ENCODE measurements around the gene MRPS18B.
A peak's percentile ranks its signal among the peaks of the same experiment; 100 is the strongest.

The MRPS18B gene

DNA sequence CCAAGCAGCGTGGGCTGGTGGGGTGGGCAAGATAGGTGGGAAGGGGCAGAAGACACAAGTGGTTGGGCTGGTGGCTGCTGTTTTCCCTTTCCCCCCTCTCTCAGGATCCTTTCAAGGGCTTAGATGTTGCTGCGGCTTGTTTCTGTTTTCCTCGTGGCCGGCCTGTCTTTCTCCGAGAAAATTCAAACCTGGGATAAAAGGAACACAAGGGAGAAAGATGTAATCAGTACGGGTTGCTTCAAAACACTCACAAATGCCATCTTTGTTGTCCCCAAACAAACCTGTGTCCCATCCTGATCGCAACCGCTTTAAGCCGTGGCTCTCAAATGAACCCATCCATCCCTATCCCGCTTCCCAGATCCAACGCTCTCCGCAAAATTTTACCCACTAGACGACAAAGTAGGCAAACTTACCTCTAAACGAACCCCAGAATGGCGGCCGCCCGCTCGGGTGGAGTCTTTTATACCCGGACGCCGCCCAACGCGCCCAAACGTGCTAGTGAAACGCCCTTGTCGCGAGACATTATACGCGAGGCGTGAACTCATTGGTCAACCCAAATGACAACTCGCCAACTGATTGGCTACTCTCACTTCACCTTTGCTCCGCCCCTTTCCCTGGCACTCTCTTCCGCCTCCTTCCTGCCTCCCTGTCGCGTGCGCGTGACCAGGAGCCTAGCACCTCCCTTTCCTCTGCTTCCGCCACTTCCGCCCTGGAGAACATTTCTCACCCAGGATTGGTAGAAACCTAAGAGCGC lies 652 bp upstream of the MRPS18B start, which contains the start of gene PPP1R10:
PPP1R10 (minus strand) TSS at position 433 of the 754 bp plus-strand sequence. CDS start 7,299 bp downstream, outside the sequence.
- peak; percentile 100 for DNase-seq (ENCODE audit: low read depth)
- peak within 1 kb of the TSS; percentile 90 for H3K4me3 ChIP-seq (ENCODE audit: low read depth, low read length)
- TF ChIP-seq, protein P1, sequence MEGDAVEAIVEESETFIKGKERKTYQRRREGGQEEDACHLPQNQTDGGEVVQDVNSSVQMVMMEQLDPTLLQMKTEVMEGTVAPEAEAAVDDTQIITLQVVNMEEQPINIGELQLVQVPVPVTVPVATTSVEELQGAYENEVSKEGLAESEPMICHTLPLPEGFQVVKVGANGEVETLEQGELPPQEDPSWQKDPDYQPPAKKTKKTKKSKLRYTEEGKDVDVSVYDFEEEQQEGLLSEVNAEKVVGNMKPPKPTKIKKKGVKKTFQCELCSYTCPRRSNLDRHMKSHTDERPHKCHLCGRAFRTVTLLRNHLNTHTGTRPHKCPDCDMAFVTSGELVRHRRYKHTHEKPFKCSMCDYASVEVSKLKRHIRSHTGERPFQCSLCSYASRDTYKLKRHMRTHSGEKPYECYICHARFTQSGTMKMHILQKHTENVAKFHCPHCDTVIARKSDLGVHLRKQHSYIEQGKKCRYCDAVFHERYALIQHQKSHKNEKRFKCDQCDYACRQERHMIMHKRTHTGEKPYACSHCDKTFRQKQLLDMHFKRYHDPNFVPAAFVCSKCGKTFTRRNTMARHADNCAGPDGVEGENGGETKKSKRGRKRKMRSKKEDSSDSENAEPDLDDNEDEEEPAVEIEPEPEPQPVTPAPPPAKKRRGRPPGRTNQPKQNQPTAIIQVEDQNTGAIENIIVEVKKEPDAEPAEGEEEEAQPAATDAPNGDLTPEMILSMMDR (conservative IDR thresholded peaks at IDR 0.05; ENCODE audit: low read depth, low read length): no peak

DNA sequence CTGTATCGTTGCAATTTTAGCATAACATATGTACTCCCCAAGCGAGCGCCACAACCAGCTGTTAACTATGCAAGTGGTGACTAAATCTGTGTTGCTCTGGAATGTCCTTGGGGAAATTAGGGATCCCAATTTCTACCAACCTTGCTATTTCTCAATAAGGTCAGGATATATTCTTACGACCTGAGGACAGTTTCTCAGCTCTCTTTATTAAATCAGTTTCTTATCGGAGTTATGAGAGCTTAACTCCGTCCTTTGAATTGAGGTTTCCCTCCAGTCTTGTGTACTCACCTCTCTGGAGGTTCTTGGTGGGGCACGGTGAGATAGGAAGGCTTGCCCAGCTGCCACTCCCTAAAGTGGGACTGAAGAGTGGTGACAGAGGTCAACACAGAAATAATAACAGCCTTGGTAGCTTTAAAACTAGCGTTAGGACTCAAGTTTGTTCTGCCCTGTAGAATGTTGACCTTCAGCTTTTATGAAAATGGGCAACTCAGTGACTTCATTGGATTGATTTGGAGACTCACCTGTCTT lies 694 bp downstream of the MRPS18B start:
- peak; percentile 25 for DNase-seq (ENCODE audit: low read depth)
- TF ChIP-seq, protein P1 (conservative IDR thresholded peaks at IDR 0.05; ENCODE audit: low read depth, low read length): no peak
- H3K4me3 ChIP-seq (ENCODE audit: low read depth, low read length): peak overlapping the region; percentile 72

DNA sequence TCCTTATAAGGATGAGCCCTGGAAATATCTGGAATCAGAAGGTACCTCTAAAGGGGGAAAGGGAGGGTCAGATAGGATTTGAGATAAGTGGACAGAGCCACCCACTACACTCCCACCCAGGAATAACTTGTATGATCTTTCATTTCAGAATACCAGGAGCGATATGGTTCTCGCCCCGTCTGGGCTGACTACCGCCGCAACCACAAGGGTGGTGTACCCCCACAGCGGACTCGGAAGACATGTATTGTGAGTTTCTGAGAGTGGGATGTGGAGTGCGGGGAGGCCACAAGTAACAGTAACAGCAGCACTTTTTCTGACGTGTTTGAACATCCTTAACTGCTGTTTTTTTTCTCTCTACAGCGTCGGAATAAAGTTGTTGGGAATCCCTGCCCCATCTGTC lies 1.9 kb downstream of the MRPS18B start:
- no peak overlapping the region for H3K4me3 ChIP-seq (ENCODE audit: low read depth, low read length)
- no peak for DNase-seq (ENCODE audit: low read depth)
- TF ChIP-seq, protein P1 (conservative IDR thresholded peaks at IDR 0.05; ENCODE audit: low read depth, low read length): no peak

DNA sequence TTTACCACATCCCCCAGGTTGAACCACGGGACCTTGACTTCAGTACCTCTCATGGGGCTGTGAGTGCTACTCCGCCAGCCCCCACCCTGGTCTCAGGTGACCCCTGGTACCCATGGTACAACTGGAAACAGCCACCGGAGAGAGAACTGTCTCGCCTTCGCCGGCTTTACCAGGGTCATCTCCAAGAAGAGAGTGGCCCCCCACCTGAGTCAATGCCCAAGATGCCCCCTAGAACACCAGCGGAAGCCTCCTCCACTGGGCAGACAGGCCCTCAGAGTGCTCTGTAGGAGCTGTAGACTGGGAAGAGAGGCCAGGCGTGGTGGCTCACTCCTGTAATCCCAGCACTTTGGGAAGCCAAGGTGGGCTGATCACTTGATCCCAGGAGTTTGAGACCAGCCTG lies 7.9 kb downstream of the MRPS18B start:
- TF ChIP-seq, protein P1 (conservative IDR thresholded peaks at IDR 0.05; ENCODE audit: low read depth, low read length): no peak
- H3K4me3 ChIP-seq (ENCODE audit: low read depth, low read length): no peak overlapping the region
- DNase-seq (ENCODE audit: low read depth): no peak

DNA sequence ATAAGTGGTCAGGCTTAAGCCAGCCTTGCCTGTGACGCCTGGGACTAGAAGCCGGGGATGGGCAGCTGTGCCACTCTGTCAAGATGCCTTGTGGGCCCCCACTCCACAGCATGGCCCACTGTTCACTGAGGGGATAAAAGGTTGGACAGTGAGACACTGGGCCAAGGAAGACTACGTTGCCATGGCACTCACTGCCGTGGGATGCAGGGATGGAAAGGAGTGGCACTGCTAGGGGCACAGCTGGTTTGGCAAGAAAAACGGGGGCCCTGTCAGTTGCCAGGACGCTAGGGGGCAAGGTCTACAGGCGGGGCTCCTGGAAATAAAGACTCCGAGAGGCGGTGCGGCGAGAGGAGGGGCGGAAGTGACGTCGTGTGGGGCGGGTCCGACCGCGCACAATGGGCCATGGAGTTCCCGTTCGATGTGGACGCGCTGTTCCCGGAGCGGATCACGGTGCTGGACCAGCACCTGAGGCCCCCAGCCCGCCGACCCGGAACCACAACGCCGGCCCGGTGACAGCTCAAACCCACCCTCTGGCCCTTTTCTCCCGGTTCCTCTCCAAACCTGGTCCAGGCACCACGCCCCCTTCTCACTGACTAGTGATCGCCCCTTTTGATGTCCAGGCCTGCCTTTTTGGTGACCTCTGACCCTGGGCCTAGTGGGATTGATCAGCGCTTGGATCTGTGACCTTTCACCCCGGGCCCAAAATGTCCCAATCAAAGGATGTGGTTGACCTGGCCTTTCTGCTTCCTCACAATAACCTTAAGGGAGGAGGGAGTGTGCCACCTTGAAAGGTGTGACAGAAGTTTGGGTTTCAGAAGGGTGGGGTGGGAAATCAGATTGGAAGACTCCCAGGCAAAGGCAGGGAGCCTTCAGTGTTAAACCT lies 9.1 kb downstream of the MRPS18B start, which contains the start of gene ATAT1:
ATAT1 (plus strand) TSS at position 391 of the 883 bp plus-strand sequence.
- TF ChIP-seq, protein P1 (conservative IDR thresholded peaks at IDR 0.05; ENCODE audit: low read depth, low read length): peak; percentile 48
- DNase-seq (ENCODE audit: low read depth): peak; percentile 79
- peak within 1 kb of the TSS; percentile 83 for H3K4me3 ChIP-seq (ENCODE audit: low read depth, low read length)

DNA sequence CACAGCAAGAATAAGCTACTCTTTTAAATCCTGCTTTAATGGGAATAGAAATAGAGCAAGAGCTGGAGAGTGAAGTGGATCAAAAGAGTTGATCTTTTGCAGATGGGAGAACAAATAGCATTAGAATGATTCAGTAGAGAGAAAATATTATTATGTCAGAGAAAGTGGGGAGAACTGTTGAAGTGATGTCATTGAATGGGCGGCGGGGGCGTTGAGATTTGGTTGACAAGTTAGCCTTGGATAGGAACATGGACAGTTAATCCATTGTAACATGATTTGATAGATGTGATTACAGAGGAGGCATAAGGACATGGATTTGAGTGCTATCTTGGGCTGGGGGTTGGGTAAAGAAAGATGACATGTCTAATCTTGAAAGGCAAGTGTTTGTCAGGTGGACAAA lies 18.2 kb downstream of the MRPS18B start:
- H3K4me3 ChIP-seq (ENCODE audit: low read depth, low read length): no peak overlapping the region
- TF ChIP-seq, protein P1 (conservative IDR thresholded peaks at IDR 0.05; ENCODE audit: low read depth, low read length): no peak
- DNase-seq (ENCODE audit: low read depth): no peak

Data from choroid plexus epithelial cell (primary cell).